ENCODE data around the gene CD24. TPM values are rescaled to one million over a fixed set of nuclear protein-coding genes. Genes with fewer than 3 reads are reported as not detected.

Gene CD24
- total RNA-seq, 1 donor = 3.3 TPM

DNA sequence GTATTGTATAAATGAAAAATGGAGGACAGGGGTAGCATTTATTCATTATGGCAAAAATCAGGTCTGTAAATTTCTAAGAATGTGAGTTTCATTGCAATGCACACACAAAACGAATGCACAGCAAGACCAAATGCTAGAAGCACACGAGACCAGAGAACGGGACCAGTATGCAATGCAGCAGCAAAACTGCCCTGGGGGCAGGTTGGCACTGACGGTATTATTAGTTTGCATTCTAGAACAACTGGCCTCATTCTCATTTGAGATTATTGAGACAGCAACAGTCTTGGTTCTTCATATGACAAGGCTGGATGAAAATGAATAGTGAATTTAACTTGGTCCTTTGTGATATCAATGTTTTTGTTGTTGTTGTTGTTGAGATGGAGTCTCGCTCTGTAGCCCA lies 44.5 kb upstream of the CD24 start:
- H3K4me1 ChIP-seq (ENCODE audit: insufficient read depth, low read length) = no peaks in the 10 kb centered on the region
- H3K4me2 ChIP-seq (ENCODE audit: insufficient read depth, low read length) = no peak overlapping the region
- no peaks in the 10 kb centered on the region for H4K20me1 ChIP-seq (ENCODE audit: insufficient read depth, low read length)
- H3K79me2 ChIP-seq (ENCODE audit: insufficient read depth, low read length) = no peaks in the 10 kb centered on the region
- H3K9me3 ChIP-seq (ENCODE audit: low read depth, low read length) = no peaks in the 10 kb centered on the region
- TF ChIP-seq CTCF (IDR thresholded peaks at IDR 0.05; ENCODE audit: extremely low read depth, low read depth, low read length) = no peak
- H3K4me3 ChIP-seq (ENCODE audit: insufficient read depth, low read length) = no peak overlapping the region
- H3K36me3 ChIP-seq (ENCODE audit: insufficient read depth, low read length) = no peaks in the 10 kb centered on the region
- H3K27ac ChIP-seq (ENCODE audit: low read depth, low read length) = no peak overlapping the region
- no peak overlapping the region for H2AFZ ChIP-seq (ENCODE audit: low read length)
- no peak for DNase-seq (ENCODE audit: insufficient read length, low spot score, missing footprints)
- no peaks in the 10 kb centered on the region for H3K27me3 ChIP-seq (ENCODE audit: insufficient read depth, low read length)

DNA sequence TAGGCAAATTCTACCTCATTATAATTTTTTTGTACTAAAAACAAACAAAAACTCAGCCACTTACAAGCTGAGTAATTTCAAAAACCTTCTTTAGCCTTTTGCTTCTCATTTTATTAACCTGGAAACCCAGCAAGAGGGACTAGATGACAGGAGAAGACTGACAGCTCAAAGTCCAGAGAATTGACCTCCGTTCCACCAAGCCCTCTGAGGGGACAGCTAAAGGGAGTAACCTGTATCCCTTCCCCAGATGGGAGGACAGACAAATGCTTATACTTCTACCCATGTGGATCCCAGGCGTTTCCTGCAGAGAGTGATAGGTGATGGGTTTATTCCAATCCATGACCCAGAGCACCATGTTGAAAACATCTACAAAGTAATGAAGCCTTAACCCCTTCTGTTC lies 35.0 kb upstream of the CD24 start:
- Histone ChIP-seq H3K4me3 (ENCODE audit: insufficient read depth, low read length) (no peak overlapping the region), H3K36me3 (ENCODE audit: insufficient read depth, low read length) (no peaks in the 10 kb centered on the region), H3K9me3 (ENCODE audit: low read depth, low read length) (no peaks in the 10 kb centered on the region), H3K27me3 (ENCODE audit: insufficient read depth, low read length) (no peaks in the 10 kb centered on the region), H2AFZ (ENCODE audit: low read length) (no peak overlapping the region), H3K4me1 (ENCODE audit: insufficient read depth, low read length) (no peaks in the 10 kb centered on the region), H3K27ac (ENCODE audit: low read depth, low read length) (no peak overlapping the region), H4K20me1 (ENCODE audit: insufficient read depth, low read length) (no peaks in the 10 kb centered on the region), H3K79me2 (ENCODE audit: insufficient read depth, low read length) (no peaks in the 10 kb centered on the region), H3K4me2 (ENCODE audit: insufficient read depth, low read length) (no peak overlapping the region)
- no peak for DNase-seq (ENCODE audit: insufficient read length, low spot score, missing footprints)
- TF ChIP-seq CTCF (IDR thresholded peaks at IDR 0.05; ENCODE audit: extremely low read depth, low read depth, low read length) = no peak

DNA sequence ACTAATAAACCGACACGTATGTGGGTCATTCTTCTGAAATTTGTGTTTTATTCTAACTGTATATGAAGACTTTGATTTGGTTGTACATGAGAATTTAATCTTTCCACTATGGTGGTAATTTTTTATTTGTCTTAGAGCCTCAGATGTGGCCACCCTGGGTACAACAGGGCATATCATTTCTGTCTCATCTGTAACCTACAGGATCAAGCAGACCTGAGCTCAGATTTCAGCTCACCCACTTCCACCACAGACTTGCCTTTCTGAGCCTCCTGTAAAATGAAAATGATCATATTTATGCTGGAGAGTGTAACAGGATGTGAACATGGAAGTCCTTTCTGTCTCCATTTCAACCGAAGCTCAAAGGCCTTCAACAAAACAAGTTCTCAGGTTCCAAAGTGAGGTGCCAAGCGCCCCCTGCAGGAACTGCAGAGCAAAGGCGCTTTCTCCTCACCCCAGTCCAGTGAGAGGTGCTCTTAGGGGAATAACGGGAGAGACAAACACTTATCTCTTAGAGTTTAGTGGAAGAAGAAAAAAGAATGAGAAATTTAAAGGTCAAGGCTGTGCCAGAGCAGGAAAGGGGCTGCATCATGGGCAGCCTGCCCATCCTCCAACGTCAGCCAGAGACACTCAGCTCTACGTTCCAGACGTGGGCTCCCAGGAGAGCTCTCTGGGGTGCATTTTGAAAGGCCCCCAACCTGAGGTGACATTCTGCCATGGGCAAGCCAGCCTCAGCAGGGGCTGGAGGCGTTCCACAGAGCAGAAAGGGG lies 23.0 kb upstream of the CD24 start:
- peak; percentile 86 for DNase-seq (ENCODE audit: insufficient read length, low spot score, missing footprints)
- Histone ChIP-seq H3K4me3 (ENCODE audit: insufficient read depth, low read length) (no peak overlapping the region), H2AFZ (ENCODE audit: low read length) (peak overlapping the region; percentile 63)

More for the DNA sequence above, 23.0 kb upstream of the CD24 start:
- peak; percentile 97 for TF ChIP-seq CTCF (IDR thresholded peaks at IDR 0.05; ENCODE audit: extremely low read depth, low read depth, low read length)
- Histone ChIP-seq H4K20me1 (ENCODE audit: insufficient read depth, low read length) (no peaks in the 10 kb centered on the region), H3K4me1 (ENCODE audit: insufficient read depth, low read length) (no peaks in the 10 kb centered on the region), H3K9me3 (ENCODE audit: low read depth, low read length) (no peaks in the 10 kb centered on the region), H3K4me2 (ENCODE audit: insufficient read depth, low read length) (no peak overlapping the region), H3K79me2 (ENCODE audit: insufficient read depth, low read length) (no peaks in the 10 kb centered on the region), H3K36me3 (ENCODE audit: insufficient read depth, low read length) (no peaks in the 10 kb centered on the region), H3K27me3 (ENCODE audit: insufficient read depth, low read length) (no peaks in the 10 kb centered on the region), H3K27ac (ENCODE audit: low read depth, low read length) (no peak overlapping the region)

All from osteoblast (primary cell).